ENCODE data around the gene DECR2.

GRCh38 chr16:369275-369865, 32.3 kb upstream of the DECR2 start:
- TF ChIP-seq CTCF (IDR thresholded peaks at IDR 0.05) = no peak
- no peak for TF ChIP-seq POLR2A (IDR thresholded peaks at IDR 0.05)

Measured in adrenal gland (tissue), 5 donors.